GM21515 (cell line): ENCODE measurements around the gene GDF2.

ENCODE experiments used
- ATAC-seq: cut with Tn5 transposase; IDR thresholded peaks from one replicate; pipeline ENCODE4 v1.9.1; 2021; ENCODE audit not compliant: unreplicated experiment

Gene GDF2

DNA sequence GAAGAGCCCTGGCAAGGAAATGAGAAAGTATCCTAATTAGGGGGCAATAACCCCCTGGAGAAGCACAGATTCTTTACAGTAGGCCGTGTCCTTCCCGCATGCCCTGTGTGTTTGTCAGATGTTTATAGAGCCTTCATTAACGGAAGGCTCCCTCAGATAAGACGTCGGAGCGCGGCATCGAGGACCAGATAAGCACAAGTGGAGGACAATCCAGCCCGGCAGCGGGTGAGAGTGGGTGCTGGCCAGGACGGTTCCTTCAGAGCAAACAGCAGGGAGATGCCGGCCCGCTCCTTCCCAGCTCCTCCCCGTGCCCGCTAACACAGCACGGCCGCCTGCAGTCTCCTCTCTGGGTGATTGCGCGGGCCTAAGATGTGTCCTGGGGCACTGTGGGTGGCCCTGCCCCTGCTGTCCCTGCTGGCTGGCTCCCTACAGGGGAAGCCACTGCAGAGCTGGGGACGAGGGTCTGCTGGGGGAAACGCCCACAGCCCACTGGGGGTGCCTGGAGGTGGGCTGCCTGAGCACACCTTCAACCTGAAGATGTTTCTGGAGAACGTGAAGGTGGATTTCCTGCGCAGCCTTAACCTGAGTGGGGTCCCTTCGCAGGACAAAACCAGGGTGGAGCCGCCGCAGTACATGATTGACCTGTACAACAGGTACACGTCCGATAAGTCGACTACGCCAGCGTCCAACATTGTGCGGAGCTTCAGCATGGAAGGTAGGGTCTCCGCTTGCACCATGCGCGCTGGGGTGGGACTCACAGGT is at the start of gene GDF2:
GDF2 (plus strand) TSS at position 155 of the 762 bp plus-strand sequence; CDS start at position 370, 215 bp downstream.
- no peak for ATAC-seq

DNA sequence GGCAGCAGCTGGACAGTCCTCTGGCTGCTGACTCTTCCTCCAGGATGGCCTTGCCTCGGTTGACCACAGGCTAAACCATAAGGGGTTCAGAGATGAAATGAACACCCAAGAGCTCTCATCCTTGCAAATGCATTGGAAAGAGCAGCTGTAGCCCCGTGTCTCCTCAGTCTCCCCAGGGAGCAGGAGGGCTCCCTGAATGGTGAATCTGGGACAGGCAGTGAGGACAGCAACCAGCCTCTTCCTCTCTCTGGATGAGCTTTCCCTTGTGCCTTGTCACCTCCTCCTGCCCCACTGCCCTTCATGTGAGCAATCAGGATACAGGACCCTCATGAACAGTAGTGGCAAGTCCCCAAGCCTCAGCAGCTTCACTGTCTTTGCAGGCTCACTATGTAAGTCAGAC is 46.2 kb upstream of the GDF2 start:
- ATAC-seq = no peak

DNA sequence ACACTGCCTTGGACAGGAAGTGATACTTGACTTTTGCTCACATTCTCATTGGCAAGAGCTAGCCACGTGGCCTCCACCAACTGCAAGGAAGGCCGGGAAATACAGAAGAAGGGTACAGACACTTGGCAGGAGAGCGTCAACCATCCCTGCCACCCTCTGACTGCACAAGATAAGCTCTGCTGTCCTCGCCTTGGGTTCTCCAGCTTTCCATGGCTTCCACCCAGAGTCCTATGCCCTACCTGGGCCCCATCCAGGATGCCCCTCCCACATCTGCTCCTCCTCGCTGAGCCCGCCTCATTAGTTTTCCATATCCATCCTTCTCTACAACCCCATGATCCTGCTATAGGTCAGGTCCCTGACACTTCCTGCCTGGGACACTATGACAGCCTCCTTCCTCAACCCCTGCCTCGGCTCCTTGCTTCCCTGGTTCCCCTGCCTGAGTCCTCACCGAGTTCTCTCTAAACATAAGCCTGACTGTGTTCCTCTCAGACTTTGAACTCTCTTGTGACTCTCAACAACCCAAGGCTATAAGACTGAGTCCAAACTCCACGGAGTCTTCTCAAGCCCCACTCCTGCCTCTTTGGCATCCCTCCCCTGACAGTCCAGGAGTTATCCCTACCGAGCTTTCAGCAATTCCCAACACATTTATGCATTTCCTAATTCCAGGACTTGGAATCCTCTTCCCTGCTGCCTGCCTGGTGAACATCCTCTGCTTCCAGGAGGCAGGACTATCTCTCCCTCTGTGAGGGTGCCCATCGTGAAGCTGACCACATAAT is 45.5 kb upstream of the GDF2 start:
- ATAC-seq = no peak

DNA sequence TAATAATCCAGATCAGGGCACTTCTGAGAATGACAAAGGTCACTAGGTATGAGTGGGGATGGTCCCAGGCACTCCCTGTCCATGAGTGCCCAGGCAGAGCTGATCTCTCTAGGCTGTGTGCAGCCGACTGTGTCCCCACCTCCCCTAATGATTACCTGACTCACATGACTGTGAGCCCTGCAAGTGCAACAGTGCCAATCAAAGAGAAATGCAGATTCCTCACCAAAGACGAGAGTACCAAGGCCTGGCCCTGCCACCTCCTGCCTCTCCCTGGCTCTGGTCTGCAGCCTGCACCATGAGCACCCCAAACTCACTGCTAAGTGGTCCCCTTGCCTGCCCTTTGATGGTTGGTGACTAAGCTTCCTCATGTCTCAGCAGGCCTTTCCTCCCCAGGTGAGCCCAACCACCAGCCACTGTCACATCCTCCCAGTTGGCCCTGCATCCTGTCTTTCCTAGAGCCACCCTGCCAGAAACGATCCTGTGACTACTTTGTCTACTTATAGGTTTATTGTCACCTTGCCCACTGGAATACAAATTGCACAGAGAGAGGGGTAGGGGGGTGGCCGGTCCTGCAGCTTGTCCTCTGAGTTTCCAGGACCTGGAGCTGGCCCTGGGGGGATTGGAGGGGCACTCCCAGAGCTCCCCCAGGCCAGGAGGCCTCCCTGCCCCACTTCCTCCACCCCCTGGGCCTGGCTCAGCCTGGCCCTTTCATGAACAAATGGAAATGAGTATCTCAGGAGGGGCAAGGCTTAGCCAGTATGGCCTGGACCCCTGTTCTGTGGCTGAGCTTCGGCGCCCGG is 44.7 kb upstream of the GDF2 start:
- no peak for ATAC-seq

DNA sequence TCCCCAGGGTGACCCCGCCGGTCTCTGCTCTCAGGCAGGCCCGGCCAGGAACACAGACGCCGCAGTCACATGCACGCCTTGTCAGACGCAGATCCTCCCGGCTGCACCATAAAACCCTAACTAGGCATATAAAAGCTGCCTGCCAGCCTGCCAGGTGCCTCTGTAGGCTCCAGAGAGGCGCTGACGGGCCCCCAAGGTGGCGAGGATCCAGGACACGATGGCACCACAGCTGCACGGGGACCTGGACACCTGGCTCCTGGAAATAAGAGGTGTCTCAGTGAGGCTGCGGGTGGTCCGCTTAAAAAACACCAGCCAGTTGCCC is 44.1 kb upstream of the GDF2 start:
- no peak for ATAC-seq

DNA sequence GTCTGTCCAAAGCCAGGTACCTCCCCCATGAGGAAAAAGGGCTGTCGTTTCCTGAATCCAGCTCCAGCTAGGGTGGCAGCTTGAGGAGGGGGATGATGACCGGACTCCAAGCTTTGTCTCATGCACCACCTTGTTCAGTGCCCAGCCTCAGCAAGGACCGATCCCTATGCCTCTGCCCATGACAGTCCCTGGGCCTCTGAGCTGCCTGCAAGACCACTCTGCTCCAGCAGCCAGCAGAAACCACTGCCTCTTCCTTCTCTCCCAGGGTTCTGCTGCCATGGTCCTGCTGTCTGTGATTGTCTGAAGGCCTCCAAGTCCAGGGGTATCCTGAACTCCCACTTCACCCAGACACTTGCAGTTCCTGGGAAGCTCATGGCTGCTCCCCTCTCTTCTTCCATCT is 43.5 kb upstream of the GDF2 start:
- no peak for ATAC-seq

DNA sequence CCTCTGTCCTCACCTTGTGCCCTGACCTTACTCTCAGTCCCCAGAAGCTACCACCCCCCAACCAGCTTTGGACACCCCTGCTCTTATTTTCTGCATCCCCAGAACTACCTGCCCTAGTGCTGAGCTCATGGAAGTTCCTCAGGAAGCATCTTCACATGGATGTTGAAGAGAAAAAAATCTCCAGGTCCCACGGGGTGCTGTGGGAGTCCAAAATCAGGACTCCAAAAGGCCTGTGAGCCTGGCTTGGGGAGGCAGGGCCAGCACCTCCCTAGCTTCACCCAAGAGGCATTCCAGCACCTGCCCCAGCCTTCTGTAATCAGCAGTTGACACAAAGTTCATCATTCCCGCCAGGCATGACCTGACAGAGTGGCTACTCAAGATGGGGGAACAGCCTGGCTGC is 43.0 kb upstream of the GDF2 start:
- no peak for ATAC-seq

DNA sequence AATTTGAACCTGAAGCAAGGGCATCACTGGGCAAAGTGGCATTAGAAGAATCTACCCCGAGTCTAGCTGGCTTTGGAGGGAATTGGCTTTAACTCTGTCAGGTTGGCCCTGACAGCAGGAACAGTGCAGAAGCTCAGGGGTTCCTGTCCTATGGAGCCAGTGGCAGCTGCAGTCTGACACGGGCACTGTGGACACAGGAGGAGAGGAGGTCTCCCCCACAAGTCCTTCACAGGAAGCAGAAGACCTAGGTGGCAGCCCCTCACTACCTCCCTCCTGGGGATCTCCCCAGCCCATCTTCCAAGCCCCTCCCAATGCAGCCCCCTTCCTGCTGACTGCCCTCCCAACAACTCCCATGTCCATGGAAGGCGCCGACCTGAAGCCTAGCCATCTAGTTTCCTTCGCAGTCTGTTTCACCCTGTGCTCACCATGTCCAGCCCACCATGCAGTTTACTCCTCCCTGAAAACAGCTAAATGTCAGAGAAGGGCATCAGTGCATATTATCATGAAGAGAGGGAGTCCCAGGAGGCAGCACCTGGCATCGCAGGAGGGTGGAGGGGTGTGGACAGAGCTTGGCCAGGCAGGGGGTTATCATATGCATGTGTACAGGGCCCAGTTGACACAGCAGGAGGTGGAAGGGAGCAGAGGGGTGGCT is 40.1 kb upstream of the GDF2 start:
- ATAC-seq = no peak

DNA sequence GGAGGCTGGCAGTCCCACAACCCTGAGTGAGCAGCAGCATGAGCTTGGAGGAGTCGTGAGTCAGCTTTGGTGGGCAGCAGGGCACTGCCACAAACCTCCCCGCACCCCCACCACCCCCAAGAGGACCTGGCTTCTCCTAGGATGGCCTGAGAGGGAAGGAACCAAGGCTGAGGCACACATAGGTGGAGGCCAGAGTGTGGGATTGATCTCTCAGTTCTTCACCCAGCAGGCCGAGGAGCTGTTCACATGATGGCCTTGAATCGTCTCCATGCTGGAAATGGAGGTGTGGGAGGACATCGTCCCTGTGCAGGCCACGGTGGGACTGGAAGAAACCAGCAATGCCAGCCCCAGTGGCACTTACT is 39.6 kb upstream of the GDF2 start:
- ATAC-seq = no peak

DNA sequence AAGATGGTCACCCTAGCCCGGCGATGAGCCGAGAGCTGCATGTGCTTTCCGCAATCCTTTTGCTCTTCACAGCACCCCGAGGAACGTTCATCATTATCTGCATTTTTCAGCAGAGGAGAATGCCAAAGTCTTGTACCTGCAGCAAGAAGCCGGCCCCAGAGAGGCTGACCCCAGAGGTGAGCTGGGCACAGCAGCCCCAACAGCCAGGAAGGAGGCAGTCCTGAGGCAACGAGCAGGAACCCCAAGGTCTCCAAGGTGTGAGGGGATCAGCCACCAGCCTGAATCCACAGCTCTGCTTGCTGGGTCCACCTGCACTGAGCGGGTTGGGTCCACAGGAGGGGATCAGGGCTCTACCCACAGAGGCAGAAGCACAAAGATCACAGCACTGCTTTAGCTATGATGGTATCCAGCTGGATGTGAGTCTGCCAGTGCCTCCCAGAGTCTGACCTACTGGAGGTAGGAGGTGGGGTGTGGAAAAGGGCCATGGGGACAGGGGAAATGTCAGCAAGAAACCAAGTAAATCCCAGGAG is 39.1 kb upstream of the GDF2 start:
- no peak for ATAC-seq

DNA sequence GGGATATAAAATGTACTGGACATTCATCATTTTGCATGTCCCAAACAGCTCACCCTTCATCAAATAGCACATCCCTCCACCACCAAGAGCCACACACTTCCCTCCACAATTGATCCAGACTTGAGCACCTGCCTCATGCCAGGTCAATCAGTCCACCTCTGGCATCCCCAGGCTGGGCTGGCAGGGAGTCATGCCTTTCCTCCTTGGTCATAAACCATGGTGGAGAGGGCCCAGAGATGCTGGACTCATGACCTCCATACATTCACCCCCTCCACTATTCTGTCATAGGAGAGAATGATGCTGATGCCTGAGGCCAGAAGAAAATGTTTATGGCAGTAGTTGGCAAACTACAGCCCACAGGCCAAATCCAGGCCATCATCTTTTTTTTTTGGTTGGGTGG is 38.4 kb upstream of the GDF2 start:
- no peak for ATAC-seq

DNA sequence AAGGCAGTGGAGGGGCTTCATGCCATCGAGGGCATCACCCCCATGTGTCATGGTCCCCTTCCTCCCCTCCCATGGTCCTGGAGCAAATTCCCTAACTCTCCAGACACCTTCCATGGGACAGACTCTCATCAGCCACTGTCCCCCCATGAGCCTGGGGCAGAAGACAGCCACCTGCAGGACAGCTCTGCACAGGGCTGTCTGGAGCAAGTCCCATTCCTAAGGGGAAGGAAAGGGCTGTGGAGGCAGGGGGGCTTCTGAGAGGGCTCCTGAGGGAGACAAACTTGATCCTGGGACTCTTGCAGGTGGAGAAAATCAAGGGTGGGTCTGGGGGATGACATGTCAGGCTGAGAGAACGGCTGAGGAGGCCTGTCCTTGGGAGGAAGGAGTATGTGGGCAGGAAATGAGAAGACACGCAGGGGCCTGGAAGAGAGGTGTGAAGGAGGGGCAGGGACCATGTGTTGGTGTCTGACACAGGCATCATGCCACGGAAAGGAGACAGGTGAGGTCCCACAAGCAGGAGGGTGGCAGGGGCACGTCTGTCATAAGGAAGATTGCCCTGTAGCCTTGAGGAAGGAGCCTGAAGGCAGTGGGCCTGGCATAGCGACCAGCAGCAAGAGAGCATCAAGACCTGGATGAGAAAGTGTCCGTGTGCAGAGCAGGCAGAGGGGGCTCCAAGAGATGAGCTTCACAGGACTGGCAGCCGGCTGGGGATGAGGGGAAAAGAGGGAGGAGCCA is 36.7 kb upstream of the GDF2 start:
- ATAC-seq = no peak

DNA sequence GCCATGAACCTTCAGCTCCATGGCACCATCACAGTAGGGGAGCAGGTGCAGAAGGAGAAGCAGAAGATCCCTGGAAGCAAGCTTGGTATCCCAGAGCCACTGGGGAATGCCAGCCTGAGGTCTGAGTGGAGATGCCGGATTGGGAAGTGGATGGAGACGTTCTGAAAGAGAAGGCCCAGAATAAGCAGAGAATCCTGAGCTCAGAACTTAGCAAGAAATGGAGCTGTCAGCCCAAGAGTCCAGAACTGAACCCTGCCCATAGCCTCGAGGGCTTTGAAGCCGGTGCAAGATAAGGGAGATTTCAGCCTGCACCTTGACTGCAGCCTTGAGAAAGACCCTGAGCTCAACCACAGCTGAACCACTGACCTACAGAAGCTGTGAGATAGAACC is 36.1 kb upstream of the GDF2 start:
- no peak for ATAC-seq

DNA sequence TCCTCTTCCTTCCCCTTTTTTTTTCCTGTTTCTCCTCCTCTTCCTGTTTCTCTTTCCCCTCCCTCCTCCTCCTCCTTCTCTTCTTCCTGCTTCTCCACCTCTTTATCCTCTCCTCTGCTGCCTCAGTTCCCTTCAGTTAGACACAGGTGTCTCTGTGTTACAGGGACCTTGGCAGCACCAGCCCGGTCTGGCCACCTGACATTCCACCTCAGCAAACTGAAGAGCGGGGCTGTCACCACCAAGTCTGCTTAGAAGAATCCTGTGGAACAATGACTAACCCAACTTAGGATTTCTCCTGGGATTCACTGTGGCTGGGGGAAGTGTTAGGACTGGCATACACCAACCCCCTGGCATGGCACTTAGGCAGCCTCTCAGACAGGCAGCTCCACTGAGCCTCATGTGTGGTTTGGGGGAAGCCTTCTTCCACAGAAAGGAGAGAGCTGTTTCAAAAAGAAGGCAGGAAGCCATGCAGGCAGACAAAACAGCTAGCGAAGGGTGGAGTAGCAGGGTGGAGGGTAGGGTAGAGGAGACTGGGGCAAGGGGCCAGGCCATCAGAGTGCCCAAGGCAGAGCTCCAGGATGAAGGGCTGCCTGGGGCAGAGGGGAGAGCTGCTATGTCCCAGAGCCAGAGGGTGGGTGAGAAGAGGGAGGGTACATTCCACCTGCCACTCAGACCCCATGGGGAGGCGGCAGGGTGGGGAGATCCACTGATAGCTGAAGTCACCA is 35.5 kb upstream of the GDF2 start:
- ATAC-seq = no peak

DNA sequence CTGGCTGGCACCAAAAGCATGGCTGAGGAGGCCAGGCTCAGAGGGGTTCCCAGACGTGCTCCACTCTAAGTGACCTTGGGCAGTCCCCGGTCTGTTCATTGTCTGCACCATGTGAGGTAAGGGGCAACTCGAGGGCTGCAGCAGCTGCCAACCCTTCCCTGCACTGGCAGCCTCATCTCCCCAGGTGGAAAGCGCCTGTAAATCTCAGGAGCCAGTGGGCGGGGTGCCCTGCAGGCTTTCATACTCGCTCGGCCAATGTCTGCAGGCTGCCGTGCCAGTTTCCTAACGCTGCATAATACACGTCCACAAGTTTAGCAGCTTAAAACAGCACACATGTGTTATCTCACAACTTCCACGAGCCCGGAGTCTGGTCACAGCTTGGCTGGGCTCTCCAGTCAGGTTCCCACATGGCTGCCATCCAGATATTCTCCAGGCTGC is 34.9 kb upstream of the GDF2 start:
- ATAC-seq = no peak

DNA sequence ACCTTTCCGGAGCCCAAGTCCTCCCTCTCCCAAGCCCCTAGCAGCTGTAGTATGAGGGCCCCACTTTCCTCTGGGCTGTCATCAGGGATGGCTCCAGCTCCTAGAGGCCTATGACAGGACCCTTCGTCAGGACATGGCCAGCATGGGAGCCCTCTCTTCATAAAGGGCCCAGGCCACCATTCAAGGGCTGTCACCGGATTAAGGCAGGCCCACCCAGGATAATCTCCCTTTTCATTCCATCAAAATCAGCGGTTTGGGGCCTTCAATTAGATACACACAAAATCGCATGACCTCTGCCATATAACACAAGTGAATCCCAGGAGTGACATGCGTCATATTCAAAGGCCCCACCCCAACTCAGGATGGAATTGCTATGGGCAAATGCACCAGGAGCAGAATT is 34.4 kb upstream of the GDF2 start:
- no peak for ATAC-seq

DNA sequence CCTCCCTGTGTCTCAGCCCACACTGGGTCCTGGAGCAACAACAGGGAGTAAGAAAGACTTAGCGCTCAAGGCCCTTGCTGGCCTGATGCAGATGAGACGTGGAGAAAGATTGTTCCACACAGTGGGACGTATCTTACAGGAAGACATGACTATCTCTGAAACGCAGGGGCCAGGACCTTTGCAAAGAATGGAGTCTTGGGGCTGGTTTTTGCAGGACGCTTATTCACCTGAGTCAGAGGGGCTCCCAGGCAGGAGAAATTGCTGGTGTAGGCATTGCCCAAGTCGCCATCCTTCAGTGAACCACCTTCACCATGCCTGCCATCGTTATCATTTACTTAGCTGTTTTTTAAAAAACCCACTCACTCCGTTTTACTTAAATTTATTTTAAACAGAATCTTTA is 34.0 kb upstream of the GDF2 start:
- no peak for ATAC-seq

DNA sequence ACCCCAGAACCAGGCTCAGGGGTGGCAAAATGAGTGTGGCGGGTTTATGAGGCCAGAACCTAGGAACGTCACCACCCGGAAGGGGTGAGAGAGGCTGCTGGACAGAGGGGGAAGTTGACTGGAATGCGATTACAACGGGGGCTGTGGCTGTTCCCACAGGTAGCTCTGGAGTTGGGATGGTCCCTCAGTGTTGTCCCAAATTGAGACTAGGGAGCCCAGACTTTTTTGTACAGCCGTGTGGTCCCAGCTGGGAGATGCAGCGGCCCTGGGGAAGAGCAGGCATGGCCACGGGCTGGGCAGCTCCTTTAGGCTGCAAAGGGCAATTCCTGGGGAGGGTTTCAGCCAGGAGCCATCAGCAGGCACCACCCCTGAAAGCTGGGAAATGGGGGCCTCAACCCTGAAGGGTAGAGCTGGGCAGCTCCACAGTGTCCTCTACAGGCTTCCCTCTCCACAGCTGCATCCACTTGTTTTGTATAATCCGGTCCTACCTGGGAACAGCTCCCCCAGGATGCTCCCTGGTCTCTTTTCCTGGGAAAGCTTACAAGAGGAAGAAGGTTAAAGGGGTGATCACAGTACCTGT is 33.2 kb upstream of the GDF2 start:
- ATAC-seq = no peak

DNA sequence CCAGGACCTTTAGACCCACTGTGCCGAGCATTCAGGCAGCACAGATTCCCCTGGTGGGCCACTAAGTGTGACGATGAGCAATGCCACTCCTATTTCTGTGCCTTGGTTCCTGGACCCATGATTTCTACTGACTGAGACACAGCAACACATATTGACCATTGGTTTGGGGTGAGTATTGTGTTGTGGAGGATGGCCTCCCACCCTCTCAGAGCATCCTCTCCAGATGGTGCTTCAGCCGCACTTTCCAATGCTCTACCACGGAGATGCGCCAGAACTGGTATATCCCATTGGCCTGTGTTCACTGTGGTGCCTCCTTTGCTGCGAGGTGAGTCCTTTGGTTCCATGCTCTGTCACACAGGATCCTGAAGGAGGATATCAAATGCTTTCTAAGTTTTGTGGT is 32.3 kb upstream of the GDF2 start:
- no peak for ATAC-seq

DNA sequence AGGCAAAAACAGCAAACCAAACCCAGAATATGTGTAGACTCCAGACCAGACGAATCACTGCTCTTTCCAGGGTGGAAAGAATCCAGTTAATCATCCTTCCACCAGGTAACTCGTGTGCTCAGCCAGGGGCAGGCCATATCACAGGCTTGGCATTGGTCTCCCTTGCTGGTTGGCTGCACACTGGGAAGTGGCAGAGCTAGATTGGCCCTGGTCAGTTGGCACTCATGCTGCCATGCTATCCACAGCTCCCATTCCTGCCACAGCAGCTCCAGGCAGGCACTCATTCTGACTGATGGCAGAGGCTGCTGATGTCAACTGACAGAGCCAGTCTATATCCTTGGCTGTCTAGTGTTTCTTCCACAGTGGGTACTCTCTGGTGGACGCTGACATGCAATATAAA is 31.9 kb upstream of the GDF2 start:
- no peak for ATAC-seq
